Testis (tissue), 2 donors: ENCODE measurements around the gene PTPRK.

Experiments used
- CTCF ChIP-seq, 3 experiments: fragments of 450-650 bp in 2 of 3; fragments of 200-600 bp in 1 of 3; sonication (generic) in 1 of 3; IDR thresholded peaks; one replicate each; pipeline ENCODE4 v1.5.1; 2016 to 2019; ENCODE audit warnings: antibody characterized with exemption in 3 of 3, mild to moderate bottlenecking in 2 of 3, moderate library complexity in 1 of 3
- POLR2A ChIP-seq: fragments of 450-650 bp; IDR thresholded peaks from one replicate; pipeline ENCODE4 v1.6.1; 2017; ENCODE audit warnings: antibody characterized with exemption, mild to moderate bottlenecking, moderate library complexity

DNA sequence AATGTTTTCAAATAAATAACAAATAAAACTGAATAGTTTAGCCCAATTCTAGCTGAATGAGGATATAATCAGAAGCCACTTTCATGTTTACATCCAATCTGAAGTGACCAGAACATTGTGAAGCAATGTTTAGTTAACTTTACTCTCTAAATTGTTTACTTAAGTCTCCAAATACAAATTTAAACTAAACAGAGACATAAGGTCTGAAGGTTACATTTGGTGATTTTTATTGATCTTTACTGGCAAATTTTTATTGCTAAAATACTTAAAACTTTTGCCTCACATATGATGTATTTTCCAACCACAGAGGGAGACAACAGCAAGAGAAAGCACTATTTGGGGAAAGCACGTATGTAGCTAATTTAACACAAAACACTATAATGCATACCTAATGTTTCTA is 512.7 kb downstream of the PTPRK start:
- TF ChIP-seq CTCF (IDR thresholded peaks at IDR 0.05) (no peak), POLR2A (no peak)
